ENCODE results near the gene LRRFIP2. TPM values are rescaled to one million over a fixed set of nuclear protein-coding genes. Genes with fewer than 3 reads are reported as not detected.

Gene LRRFIP2
- total and polyA plus RNA-seq, 2 donors (not counting 1 experiment from before 2014, with no cell fraction given): 8.6 to 49.2 TPM

GRCh38 chr3:37136067-37136466, 38.3 kb downstream of the LRRFIP2 start:
- H3K4me3 Mint-ChIP-seq: no peak overlapping the region
- no peak overlapping the region for H3K4me3 ChIP-seq (ENCODE audit: control extremely low read depth in 1 of 5, extremely low read depth in 1 of 5, insufficient read depth in 1 of 5, low read depth in 2 of 5, low read length in 4 of 5)
- H2AFZ ChIP-seq (ENCODE audit: insufficient read depth, low read depth, low read length, poor library complexity, severe bottlenecking): no peak overlapping the region
- intact Hi-C loops (cut with micrococcal nuclease): no loop called here
- no peak overlapping the region for H3K4me2 ChIP-seq (replicated peaks; ENCODE audit: low read depth, low read length, poor library complexity, severe bottlenecking)
- peaks cover 5 to 7% of the 10 kb centered on the region in 2 donors for H3K4me1 ChIP-seq (ENCODE audit: control insufficient read depth in 2 of 2, insufficient read depth in 2 of 2, low read length in 2 of 2)
- no peaks in the 10 kb centered on the region for H3K27me3 ChIP-seq (replicated peaks in 1 of 4; ENCODE audit: control extremely low read depth in 1 of 4, control insufficient read depth in 3 of 4, insufficient read depth in 4 of 4, low read length in 3 of 4)
- H3K4me1 Mint-ChIP-seq: peaks cover 5% of the 10 kb centered on the region
- POLR2A ChIA-PET: no interaction called here
- H3K9me3 ChIP-seq (ENCODE audit: control extremely low read depth in 1 of 3, control insufficient read depth in 2 of 3, insufficient read depth in 1 of 3, low read length in 2 of 3): no peaks in the 10 kb centered on the region
- WGBS (ENCODE audit: insufficient coverage): no CpG with 5 or more reads among the region's 2 CpGs
- ATAC-seq (ENCODE audit: low read depth): no peak
- no peak for DNase-seq
- TF ChIP-seq CTCF (IDR thresholded peaks at IDR 0.05) (no peak), EZH2 (IDR thresholded peaks at IDR 0.05; ENCODE audit: borderline replicate concordance, insufficient read depth, low read depth, low read length, poor library complexity, severe bottlenecking) (no peak)
- no peaks in the 10 kb centered on the region for H3K27me3 Mint-ChIP-seq
- H4K20me1 ChIP-seq (ENCODE audit: control insufficient read depth, insufficient read depth, low read length, poor library complexity, severe bottlenecking): no peaks in the 10 kb centered on the region
- no peak overlapping the region for H3K27ac ChIP-seq (ENCODE audit: low read length in 2 of 2)
- peaks cover 3% of the 10 kb centered on the region for H3K79me2 ChIP-seq (ENCODE audit: control insufficient read depth, insufficient read depth, low read length)
- H3K9ac ChIP-seq (ENCODE audit: low read length): no peak overlapping the region
- no peak overlapping the region for H3K27ac Mint-ChIP-seq
- H3K9me3 Mint-ChIP-seq (ENCODE audit: insufficient read depth): no peaks in the 10 kb centered on the region
- no peaks in the 10 kb centered on the region for H3K36me3 ChIP-seq (replicated peaks in 1 of 2; ENCODE audit: control extremely low read depth in 1 of 2, control insufficient read depth in 1 of 2, extremely low read depth in 1 of 2, insufficient read depth in 2 of 2, low read length in 1 of 2)
- CTCF ChIA-PET: no interaction called here

- H3K4me1 Mint-ChIP-seq: peaks cover 5% of the 10 kb centered on the region
- CTCF ChIA-PET: no interaction called here
Measured at GRCh38 chr3:37135561-37135960, 38.8 kb downstream of the LRRFIP2 start.

More at GRCh38 chr3:37135561-37135960, 38.8 kb downstream of the LRRFIP2 start:
- H3K79me2 ChIP-seq (ENCODE audit: control insufficient read depth, insufficient read depth, low read length): peaks cover 8% of the 10 kb centered on the region
- H3K9ac ChIP-seq (ENCODE audit: low read length): no peak overlapping the region
- no peaks in the 10 kb centered on the region for H4K20me1 ChIP-seq (ENCODE audit: control insufficient read depth, insufficient read depth, low read length, poor library complexity, severe bottlenecking)
- TF ChIP-seq EZH2 (IDR thresholded peaks at IDR 0.05; ENCODE audit: borderline replicate concordance, insufficient read depth, low read depth, low read length, poor library complexity, severe bottlenecking) (no peak), CTCF (IDR thresholded peaks at IDR 0.05) (no peak)
- H2AFZ ChIP-seq (ENCODE audit: insufficient read depth, low read depth, low read length, poor library complexity, severe bottlenecking): no peak overlapping the region
- no peaks in the 10 kb centered on the region for H3K36me3 ChIP-seq (replicated peaks in 1 of 2; ENCODE audit: control extremely low read depth in 1 of 2, control insufficient read depth in 1 of 2, extremely low read depth in 1 of 2, insufficient read depth in 2 of 2, low read length in 1 of 2)
- no CpG with 5 or more reads among the region's 1 CpG for WGBS (ENCODE audit: insufficient coverage)
- H3K9me3 ChIP-seq (ENCODE audit: control extremely low read depth in 1 of 3, control insufficient read depth in 2 of 3, insufficient read depth in 1 of 3, low read length in 2 of 3): no peaks in the 10 kb centered on the region
- intact Hi-C loops (cut with micrococcal nuclease): no loop called here
- ATAC-seq (ENCODE audit: low read depth) (no peak), DNase-seq (no peak)
- Mint-ChIP-seq H3K9me3 (ENCODE audit: insufficient read depth) (no peaks in the 10 kb centered on the region), H3K27me3 (no peaks in the 10 kb centered on the region), H3K4me3 (no peak overlapping the region), H3K27ac (no peak overlapping the region)
- no peaks in the 10 kb centered on the region for H3K27me3 ChIP-seq (replicated peaks in 1 of 4; ENCODE audit: control extremely low read depth in 1 of 4, control insufficient read depth in 3 of 4, insufficient read depth in 4 of 4, low read length in 3 of 4)
- POLR2A ChIA-PET: no interaction called here
- H3K4me1 ChIP-seq (ENCODE audit: control insufficient read depth in 2 of 2, insufficient read depth in 2 of 2, low read length in 2 of 2): peaks cover 0 to 4% of the 10 kb centered on the region in 2 donors
- no peak overlapping the region for H3K4me3 ChIP-seq (ENCODE audit: control extremely low read depth in 1 of 5, extremely low read depth in 1 of 5, insufficient read depth in 1 of 5, low read depth in 2 of 5, low read length in 4 of 5)
- no peak overlapping the region for H3K27ac ChIP-seq (ENCODE audit: low read length in 2 of 2)
- H3K4me2 ChIP-seq (replicated peaks; ENCODE audit: low read depth, low read length, poor library complexity, severe bottlenecking): no peak overlapping the region

Measured in B cell (primary cell).